Stimulated activated CD8-positive, alpha-beta memory T cell treated with anti-CD3 and anti-CD28 coated beads, Interleukin-4, amount 100 ng/mL, for 4 hours (primary cell): ENCODE results near the gene GIMAP7.
"Not testable (repeated sequence)": the region's sequence is repeated elsewhere in the genome, so short reads cannot be mapped to it uniquely, and the experiment has no call there.

Experiments
- DNase-seq, 2 donors: peaks; one replicate each; pipeline ENCODE4 v3.0.0-alpha.2; 2020; ENCODE audit warnings: low read depth in 2 of 2, low spot score in 1 of 2

GIMAP7 gene

DNA sequence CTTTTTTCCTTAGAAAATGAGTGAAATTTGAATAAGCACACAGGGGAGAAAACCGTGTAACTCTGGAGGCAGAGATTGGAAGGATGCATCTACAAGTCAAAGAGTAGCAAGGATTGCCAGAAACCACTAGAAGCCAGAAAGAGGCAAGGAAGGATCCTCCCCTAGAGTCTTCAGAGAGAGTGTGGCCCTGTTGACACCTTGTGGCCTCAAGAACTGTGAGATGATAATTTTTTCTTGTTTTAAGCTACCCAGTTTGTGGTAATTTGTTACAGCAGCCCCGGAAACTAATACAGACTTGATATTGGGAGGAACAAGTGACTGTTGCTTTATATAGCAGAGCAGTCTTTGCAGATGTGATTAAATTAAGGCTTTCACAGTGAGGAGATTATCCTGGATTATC is 3.6 kb upstream of the GIMAP7 start:
- DNase-seq, result no peak

DNA sequence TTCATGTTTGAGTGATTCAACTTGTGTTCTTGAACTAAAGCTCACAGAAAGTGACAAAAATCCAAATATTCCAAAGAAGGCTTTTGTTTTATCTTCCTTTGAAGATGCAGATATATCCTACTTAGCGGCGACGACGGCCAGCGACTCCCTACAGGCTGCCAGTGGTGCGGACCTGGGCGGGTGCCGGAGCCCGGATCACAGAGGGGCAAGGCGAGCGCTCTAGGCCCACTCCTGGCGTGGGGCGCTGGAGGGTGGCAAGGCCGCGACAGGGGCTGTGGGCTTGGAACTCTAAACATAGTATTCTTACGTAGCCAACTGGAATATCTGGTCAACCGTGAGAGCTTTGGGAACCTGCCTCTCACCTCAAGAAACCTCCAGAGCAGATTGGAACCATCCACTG is 914 bp upstream of the GIMAP7 start:
- no peak for DNase-seq

DNA sequence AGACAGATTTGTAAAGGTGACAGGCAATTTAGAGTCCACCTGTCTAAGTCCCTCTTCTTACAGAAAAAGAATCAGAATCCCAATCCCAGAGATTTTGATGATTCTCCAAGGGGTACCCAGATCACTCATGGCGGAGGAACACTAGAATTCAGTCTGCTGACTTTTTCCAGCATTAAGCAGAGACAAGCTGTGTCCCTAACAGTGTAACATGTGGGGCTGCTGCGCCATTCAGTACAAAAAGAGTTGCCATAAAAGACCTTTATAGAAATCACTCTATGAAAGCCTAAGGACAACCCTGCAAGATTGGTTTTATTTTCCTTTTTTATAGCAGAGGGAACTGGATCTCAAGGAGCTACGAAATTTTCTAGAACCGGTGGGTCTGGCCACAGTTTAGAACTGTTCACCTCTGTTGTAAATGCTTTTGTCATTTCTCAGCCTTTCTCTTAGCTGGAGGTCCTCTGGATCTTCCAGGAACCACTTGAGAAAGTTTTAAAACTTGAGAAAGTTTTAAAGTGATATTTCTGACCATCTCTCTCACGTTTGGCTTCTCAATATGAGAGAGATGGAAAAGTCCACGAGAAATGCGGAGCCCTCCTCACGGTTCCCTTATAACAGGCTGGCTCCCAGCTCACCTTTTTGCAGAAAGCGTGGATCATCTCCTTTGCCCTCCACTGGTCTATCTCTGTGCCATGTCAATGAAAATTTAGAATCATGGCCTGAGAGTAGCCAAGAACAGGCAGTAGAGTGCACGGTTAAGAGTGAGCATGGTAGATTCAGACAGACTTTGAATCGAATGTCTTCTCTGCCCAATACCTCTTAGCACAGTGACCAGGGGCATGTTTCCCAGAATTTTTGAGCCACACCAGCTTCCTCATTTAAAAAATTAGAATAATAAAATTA is 826 bp downstream of the GIMAP7 start:
- no peak for DNase-seq

DNA sequence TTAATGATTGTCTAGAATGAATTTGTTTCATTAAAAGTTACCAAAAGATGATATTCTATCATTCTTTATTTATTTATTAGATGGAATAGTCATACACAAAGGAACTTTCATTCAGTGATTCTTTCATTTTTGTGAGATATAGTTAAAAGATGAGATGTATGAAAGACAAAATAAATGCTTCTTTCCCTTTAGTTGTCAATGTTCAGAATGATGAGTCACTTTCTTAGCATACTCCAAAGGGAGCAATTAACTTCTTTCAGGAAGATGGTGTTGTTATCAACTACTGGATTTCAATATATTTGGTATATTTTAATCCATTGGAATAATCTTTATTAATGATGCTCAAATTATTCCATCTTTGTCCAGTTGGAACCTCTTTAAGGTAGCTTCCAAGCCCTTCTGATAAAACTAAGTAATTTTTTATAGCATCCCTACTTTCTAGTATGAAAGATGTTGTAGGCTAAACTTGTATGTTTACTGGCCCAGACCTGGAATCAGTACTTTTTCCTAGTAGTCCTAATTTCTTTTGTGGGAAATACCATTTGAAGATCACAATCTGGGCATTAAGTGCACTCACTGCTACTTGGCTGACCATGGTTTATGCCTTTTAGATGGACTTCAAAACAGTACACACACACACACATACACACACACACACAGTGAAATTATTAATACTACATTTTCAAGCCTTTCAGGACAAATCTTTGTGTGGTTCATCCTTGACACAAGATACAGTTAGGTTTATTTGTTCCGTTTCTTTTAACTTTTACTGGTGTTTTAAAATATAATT is 2.5 kb downstream of the GIMAP7 start:
- no peak for DNase-seq

DNA sequence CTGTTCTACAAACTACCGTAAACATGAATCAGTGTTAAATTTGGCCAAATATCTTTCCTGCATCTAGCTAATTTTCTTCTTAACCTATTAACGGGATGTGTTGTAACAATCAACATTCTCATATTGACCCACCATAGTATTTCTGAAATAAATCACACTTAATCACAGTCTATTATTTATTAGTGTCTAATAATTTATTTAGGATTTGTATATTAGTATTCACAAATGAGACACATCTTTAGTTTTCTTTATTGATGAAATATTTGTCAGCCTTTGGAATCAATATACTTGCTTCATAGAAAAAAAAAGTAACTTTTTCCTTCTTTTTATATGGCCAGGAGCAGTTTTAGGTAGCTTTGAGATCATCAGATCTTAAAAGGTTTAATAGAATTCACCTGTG is 4.6 kb downstream of the GIMAP7 start:
- DNase-seq, result no peak

DNA sequence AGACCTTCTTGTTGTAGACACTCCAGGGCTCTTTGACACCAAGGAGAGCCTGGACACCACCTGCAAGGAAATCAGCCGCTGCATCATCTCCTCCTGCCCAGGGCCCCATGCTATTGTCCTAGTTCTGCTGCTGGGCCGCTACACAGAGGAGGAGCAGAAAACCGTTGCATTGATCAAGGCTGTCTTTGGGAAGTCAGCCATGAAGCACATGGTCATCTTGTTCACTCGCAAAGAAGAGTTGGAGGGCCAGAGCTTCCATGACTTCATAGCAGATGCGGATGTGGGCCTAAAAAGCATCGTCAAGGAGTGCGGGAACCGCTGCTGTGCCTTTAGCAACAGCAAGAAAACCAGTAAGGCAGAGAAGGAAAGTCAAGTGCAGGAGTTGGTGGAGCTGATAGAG is 5.5 kb downstream of the GIMAP7 start:
- no peak for DNase-seq

DNA sequence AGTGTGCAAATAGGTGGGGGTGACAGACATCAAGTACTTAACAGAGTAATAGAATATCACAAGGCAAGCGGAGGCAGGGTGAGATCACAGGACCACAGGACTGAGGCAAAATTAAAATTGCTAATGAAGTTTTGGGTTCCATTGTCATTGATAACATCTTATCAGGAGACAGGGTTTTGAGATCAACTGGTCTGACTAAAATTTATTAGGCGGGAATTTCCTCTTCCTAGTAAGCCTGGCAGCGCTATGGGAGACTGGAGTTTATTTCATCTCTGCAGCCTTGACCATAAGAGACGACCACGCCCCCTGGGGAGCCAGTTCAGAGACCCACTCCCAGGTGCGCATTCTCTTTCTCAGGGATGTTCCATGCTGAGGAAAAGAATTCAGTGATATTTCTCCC is 8.3 kb downstream of the GIMAP7 start:
- not testable (repeated sequence) for DNase-seq

DNA sequence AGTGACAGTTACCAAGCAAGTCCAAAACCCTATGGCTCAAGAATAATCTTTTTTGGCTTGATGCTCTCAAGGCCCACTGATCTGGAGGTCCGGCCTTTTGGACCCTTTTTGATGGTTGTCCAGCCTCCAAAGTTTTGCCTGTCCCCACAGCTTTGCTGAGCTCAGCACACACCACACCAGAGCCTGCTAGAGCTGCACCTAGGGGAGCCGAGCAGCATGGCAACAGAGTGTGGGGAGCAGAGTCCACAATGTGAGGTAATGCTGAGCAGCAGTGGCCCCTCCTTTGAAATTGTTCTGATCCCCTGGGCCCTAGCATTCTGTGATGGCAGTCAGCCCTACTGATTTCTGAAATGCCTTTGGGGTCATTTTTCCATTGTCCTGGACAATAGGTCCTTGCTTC is 9.3 kb downstream of the GIMAP7 start:
- no peak for DNase-seq

DNA sequence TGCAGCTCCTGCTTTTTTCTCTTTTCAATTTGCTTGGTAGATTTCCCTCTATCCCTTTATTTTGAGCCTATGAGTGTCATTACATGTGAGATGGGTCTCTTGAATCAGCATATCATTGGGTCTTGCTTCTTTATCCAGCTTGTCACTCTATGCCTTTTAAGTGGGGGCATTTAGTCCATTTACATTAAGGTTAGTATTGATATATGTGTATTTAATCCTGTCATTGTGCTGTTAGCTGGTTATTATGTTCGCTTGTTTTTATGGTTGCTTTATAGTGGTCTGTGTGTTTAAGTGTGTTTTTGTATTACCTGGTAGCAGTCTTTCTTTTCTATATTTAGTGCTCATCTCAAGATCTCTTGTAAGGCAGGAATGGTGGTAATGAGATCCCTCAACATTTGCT is 17.0 kb downstream of the GIMAP7 start:
- DNase-seq, result no peak

DNA sequence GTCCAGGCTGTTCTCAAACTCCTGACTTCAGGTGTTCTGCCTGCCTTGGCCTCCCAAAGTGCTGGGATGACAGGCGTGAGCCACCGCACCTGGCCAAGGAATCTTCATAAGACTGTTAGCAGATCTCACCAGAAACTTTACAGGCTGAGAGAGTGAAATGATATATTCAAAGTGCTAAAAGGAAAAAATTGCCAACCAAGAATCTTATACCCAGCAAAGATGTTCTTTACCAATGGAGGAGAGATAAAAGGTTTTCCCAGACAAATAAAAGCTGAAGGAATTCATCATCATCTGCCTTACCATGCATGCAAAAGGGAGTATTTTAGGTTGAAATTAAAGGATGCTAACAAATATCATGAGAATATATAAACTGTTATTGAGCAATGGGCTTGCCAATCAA is 23.6 kb downstream of the GIMAP7 start:
- DNase-seq, result no peak

DNA sequence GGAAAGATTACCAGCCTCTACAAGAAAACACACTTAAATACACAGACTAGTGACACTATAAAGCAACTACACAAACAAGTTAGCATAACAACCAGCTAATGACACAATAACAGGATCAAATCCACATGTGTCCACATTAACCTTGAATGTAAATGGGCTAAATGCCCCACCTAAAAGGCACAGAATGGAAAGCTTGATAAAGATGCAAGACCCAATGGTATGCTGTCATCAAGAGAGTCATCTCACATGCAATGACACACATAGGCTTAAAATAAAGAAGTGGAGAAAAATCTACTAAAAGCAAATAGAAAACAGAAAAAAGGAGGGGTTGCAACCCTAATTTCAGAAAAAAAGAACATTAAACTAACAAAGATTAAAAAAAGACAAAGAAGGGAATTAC is 38.5 kb downstream of the GIMAP7 start:
- no peak for DNase-seq

DNA sequence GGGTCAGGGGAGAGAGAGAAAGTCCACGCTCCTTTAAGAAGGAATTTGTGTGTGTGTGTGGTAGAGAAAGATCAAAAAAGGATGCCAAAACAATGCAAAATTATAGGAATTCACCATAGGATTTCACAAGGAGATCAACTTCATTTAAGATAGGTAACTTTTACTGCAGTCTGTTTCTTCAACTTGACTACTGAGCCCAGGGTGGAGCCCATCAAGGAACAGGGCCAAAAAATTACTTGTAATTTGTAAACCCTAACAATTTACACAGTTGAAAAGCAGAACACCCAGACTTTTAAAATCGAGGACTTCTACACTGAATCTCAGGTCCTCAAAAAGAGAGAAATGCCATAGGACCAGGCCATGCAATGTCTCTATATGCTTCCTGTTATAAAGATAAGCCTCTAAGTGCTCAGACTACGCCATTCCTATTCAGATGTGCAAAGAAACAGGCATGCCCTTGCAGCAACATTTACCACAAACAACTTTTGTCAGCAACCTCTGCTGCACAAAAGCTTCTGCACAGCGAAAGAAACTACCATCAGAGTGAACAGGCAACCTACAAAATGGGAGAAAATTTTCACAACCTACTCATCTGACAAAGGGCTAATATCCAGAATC is 42.0 kb downstream of the GIMAP7 start:
- no peak for DNase-seq

DNA sequence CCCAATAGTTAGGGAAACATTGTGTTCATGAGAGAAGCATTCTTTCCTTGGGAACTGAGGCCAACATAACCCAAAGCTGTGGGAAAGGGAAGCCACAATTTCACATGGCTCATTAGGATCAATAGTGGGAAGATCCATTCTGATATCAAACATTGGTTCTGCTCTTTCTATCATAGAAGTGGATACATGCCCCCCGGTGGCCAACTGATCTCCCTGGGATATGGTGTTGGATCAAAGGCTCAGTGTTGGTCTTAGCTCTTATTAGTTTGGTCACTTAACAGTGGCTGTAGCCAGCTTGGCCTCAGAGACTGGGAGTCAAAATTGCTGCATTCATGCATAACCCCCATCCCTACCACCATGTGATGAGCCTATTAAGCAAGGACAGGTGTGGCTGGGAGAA is 45.8 kb downstream of the GIMAP7 start:
- DNase-seq, result no peak

DNA sequence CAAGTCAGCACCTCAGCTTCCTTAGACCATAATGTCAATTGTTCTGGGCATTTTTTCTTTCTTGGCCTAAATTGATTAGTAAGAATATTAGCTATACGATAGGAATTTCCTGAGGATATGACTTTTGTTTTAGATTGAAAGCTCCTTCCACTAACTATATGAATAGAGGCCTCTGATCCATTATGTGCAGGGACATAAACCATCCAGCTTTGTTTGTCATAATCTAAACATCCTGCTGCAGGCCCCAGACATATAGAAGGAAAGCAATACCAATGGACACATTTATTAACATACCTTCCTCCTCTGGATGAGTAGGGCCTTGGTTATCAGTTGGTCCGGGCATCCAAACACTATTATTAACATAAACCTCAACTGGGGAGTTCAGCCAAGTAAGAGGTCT is 48.2 kb downstream of the GIMAP7 start:
- no peak for DNase-seq

DNA sequence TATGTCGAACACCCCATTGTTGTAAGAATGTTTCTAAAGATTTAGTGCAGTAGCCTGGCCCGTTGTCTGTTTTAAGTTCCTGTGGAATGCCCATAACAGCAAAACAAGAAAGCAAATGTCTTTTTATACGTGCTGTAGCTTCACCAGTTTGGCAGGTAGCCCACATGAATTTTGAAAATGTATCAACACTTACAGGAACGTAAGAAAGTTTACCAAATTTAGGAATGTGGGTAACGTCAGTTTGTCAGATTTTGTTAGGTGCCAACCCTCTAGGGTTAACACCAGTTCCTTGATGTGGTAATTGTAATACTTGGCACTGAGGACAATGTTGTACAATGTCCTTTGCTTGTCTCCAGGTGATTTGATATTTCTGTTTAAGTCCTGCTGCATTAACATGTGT is 49.3 kb downstream of the GIMAP7 start:
- no peak for DNase-seq

DNA sequence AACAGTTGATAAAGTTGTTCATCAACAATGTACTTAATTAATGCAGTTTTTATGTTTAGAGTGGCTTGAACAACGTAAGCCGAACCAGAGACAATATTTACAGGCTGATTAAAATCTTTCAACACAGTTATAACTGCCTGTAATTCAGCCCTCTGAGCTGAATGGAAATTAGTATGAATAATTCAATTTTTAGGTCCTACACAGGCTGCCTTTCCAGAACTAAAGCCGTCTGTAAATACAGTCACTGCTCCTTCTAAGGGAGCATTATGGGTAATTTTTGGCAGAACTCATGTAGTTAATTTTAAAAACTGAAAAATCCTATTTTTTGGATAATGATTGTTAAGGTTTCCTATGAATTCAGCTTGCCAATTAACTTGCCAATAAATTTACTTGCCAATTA is 49.9 kb downstream of the GIMAP7 start:
- DNase-seq, result no peak

DNA sequence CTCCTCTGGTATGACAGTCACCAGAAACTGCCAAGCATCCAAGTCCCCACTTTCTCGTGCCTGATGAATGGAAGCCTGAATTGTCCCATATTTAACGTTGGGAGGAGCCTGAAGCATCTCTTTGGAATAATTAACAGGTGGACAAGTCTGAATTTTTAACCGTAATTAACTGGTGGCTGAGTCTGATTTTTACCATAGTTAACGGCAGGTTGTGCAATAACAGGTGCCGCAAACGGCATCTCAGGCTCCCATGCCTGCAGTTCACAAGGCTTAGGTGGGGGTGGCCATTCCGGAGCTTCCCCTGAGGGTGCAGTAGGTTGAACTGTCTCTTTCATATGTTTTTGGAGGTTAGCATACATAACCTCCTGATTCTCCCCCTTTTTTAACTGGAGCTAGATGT is 50.6 kb downstream of the GIMAP7 start:
- DNase-seq, result no peak

DNA sequence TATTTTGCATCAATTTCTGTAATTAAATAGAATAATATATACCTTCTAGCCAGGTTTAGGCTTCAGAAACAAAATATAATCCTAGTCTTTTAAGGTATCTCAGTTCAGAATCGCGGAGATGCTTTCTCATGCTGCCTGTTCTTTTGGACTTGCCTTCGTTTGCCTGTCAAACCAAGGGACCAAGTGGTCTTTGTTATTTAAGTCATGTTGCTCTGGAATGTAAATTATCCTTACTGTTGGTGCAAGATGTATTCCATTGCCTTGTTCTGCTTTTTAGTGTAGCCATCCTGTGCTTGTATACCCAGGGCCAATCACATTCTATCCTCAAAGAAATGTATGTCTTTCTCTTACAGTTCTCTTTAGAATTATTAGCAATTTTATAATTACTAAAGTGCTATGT is 51.5 kb downstream of the GIMAP7 start:
- DNase-seq, result no peak

DNA sequence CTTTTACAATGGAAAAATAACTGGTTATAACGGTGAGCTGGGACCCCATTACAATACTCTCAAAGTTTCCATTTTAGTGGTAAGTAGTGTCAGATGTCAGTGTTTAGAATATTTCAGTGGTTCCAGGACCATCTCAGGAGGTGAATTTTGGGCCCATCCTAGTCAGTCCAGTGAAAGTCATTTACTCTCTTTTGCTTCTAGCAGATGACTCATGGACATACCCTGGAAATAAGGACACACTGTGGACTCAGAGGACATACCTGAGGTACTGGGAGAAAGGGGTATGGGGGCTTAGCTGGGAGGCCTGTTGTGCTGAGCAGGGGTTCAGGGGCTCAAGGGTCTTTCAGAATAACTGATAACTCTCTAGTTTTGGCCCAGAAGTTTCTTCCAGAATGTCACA is 51.9 kb downstream of the GIMAP7 start:
- DNase-seq, result no peak

DNA sequence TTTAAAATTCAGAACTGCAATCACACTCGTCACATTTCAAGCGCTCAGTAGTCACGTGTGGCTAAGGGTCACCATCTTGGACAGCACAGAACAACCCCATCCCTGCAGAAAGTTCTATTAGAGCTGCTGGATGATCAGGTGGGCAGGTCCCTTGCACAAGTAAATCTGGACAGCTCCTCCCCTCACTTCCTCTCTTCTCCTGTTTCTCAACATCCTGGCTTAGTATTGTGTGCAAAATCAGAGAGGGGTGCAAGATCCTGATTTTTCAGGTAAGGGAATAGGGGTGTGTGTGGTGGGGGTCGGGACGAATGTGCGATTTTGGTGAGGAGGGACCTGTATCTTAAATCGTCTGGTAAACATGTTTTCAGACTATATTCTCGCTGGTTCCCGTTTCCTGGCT is 52.5 kb downstream of the GIMAP7 start, which contains the start of gene GIMAP4:
TSS of gene GIMAP4 (plus strand) at position 222 of the 400 bp plus-strand sequence. CDS start 2,512 bp downstream, outside the sequence.
- no peak for DNase-seq

DNA sequence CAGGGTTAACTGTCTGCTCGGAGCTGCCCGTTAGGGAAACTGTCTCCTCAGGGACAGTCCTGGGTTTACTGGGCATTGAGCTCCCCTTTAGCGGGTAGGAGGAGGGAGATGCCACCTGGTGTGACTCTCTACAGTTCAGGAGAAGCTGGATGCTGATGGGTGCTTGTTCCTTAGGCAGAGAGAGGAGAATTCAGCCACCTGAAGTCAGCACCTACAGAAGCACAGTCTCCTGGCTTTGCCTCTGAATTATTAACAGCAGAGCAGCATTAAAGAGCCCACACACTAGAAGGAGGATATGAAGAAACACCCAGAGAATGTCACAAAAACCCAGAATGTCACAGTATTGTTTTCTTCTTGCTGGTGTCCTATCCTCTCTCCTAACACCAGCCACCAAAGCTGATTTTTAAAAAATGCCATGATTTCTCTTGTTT is 53.2 kb downstream of the GIMAP7 start:
- DNase-seq, result no peak

DNA sequence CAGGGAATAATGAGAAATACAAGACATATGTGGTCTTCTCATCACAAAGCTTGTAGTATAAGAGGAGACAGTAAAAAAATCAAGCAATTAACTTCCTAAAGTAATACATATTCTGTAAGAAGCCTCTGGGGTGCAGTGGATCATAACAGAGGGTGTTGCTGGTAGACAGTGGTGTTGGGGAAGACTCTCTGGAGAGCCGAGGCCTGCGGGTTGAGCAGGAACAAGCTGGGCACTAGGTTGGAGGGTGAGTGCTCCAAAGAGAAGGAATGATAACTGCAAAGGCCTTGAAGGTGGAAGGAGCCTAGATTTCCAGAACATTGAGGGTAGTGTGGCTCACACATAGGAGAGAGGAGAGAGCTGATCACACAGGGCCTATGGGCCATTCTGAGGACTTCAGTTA is 54.0 kb downstream of the GIMAP7 start:
- no peak for DNase-seq
